Measurements from ENCODE around the gene CFAP157. TPM values are rescaled to one million over a fixed set of nuclear protein-coding genes. Genes with fewer than 3 reads are reported as not detected.

Gene CFAP157
- total RNA-seq, 1 experiment from 2014 or later = 0.22 TPM

GRCh38 chr9:127733614-127734013, 26.8 kb downstream of the CFAP157 start:
- POLR2A ChIA-PET = no interaction called here
- no peak for TF ChIP-seq EZH2 (IDR thresholded peaks at IDR 0.05)
- TF ChIP-seq TCF7L2 (IDR thresholded peaks at IDR 0.05; ENCODE audit: borderline replicate concordance, extremely low read depth, insufficient read depth, insufficient read length) = no peak
- no peaks in the 10 kb centered on the region for H3K27me3 ChIP-seq (ENCODE audit: insufficient read depth, low read length)
- H3K36me3 ChIP-seq (ENCODE audit: control insufficient read depth in 1 of 2, insufficient read depth in 2 of 2, low read length in 2 of 2) = no peaks in the 10 kb centered on the region
- H3K9ac ChIP-seq (ENCODE audit: low read length) = no peak overlapping the region
- H3K9me3 ChIP-seq (ENCODE audit: control insufficient read depth in 1 of 2, insufficient read depth in 1 of 2, low read depth in 1 of 2, low read length in 2 of 2) = no peaks in the 10 kb centered on the region
- ATAC-seq (no peak), DNase-seq (ENCODE audit: low read depth, low spot score) (no peak)
- no peak overlapping the region for H3K27ac ChIP-seq (ENCODE audit: low read depth, low read length)
- H3K4me3 ChIP-seq (replicated peaks in 1 of 2; ENCODE audit: low read depth in 1 of 2, low read length in 2 of 2) = no peak overlapping the region
- BruUV-seq (replicated peaks) = TSS peak; percentile 49
- H2AFZ ChIP-seq (ENCODE audit: low read depth, low read length, poor library complexity, severe bottlenecking) = no peak overlapping the region
- no peak overlapping the region for H3K4me2 ChIP-seq (ENCODE audit: low read length)
- RAD21 ChIA-PET (ENCODE audit: low non-redundant PET in 1 of 2, low total read pairs in 2 of 2, uncharacterized antibody in 2 of 2, unreplicated experiment in 2 of 2) = no interaction called here
- no peaks in the 10 kb centered on the region for H3K9me2 ChIP-seq (ENCODE audit: insufficient read depth)
- no peaks in the 10 kb centered on the region for H4K20me1 ChIP-seq (ENCODE audit: insufficient read depth)
- peaks cover 4 to 17% of the 10 kb centered on the region in 2 experiments for H3K4me1 ChIP-seq (ENCODE audit: control insufficient read depth in 1 of 2, insufficient read depth in 2 of 2, low read length in 2 of 2)
- CTCF ChIA-PET = interaction anchor here (2.3 kb wide), 1 partner anchor 144 kb away, joined by 46 read pairs; no protein-coding TSS in a partner anchor
- H3K79me2 ChIP-seq (ENCODE audit: insufficient read depth, low read length) = no peaks in the 10 kb centered on the region
- intact Hi-C loops (cut with micrococcal nuclease) = loop anchor here (1.0 kb wide), 2 partner anchors 26 to 143 kb away; no protein-coding TSS in a partner anchor

- RAD21 ChIA-PET (ENCODE audit: low non-redundant PET in 1 of 2, low total read pairs in 2 of 2, uncharacterized antibody in 2 of 2, unreplicated experiment in 2 of 2) = interaction anchor here (0.8 to 1.6 kb wide), 17 partner anchors 9 to 187 kb away, joined by 3 to 10 read pairs (median 4); partner anchors contain the start of genes CDK9 (in 2 of the 2), CFAP157 (in 1 of the 2), PTRH1 (in 1 of the 2) and ST6GALNAC4 (in 1 of the 2)
- Histone ChIP-seq H4K20me1 (ENCODE audit: insufficient read depth) (no peaks in the 10 kb centered on the region), H2AFZ (ENCODE audit: low read depth, low read length, poor library complexity, severe bottlenecking) (no peak overlapping the region), H3K27ac (ENCODE audit: low read depth, low read length) (peak overlapping the region; percentile 87), H3K36me3 (ENCODE audit: control insufficient read depth in 1 of 2, insufficient read depth in 2 of 2, low read length in 2 of 2) (no peaks in the 10 kb centered on the region), H3K27me3 (ENCODE audit: insufficient read depth, low read length) (no peaks in the 10 kb centered on the region), H3K4me1 (ENCODE audit: control insufficient read depth in 1 of 2, insufficient read depth in 2 of 2, low read length in 2 of 2) (peaks cover 4 to 17% of the 10 kb centered on the region in 2 experiments), H3K9me2 (ENCODE audit: insufficient read depth) (no peaks in the 10 kb centered on the region), H3K9ac (ENCODE audit: low read length) (peak overlapping the region; percentile 67), H3K4me2 (ENCODE audit: low read length) (peak overlapping the region; percentile 96), H3K79me2 (ENCODE audit: insufficient read depth, low read length) (no peaks in the 10 kb centered on the region), H3K9me3 (ENCODE audit: control insufficient read depth in 1 of 2, insufficient read depth in 1 of 2, low read depth in 1 of 2, low read length in 2 of 2) (no peaks in the 10 kb centered on the region), H3K4me3 (replicated peaks in 1 of 2; ENCODE audit: low read depth in 1 of 2, low read length in 2 of 2) (peak overlapping the region; percentile 58 to 72)
- CTCF ChIA-PET = interaction anchor here (0.8 to 2.3 kb wide), 51 partner anchors 9 to 510 kb away, joined by 3 to 46 read pairs (median 5); partner anchors contain the start of genes CDK9, CFAP157, PIP5KL1 and PTRH1
- TF ChIP-seq FOSL1 (IDR thresholded peaks at IDR 0.05; ENCODE audit: low read depth) (no peak), POLR2A (IDR thresholded peaks at IDR 0.05; ENCODE audit: borderline replicate concordance, extremely low read depth, insufficient read depth, insufficient read length) (no peak), ZFX (IDR thresholded peaks at IDR 0.05) (no peak), ELF1 (IDR thresholded peaks at IDR 0.05; ENCODE audit: borderline replicate concordance, low read depth) (no peak)
- no peak for ATAC-seq
- intact Hi-C loops (cut with micrococcal nuclease) = loop anchor here (1.0 kb wide), 2 partner anchors 27 to 144 kb away; no protein-coding TSS in a partner anchor
- DNase-seq (ENCODE audit: low read depth, low spot score) = no peak
- BruUV-seq (replicated peaks) = no TSS peak
- POLR2A ChIA-PET = interaction anchor here (0.7 to 1.5 kb wide), 10 partner anchors 11 to 187 kb away, joined by 3 to 10 read pairs (median 4); partner anchors contain the start of genes PTRH1 and TTC16
These were observed 27.5 kb downstream of the CFAP157 start for GRCh38 chr9:127734247-127734746.
